ENCODE data around the gene LCMT1.
"Not testable (repeated sequence)": the region's sequence is repeated elsewhere in the genome, so short reads cannot be mapped to it uniquely, and the experiment has no call there.

The LCMT1 gene

DNA sequence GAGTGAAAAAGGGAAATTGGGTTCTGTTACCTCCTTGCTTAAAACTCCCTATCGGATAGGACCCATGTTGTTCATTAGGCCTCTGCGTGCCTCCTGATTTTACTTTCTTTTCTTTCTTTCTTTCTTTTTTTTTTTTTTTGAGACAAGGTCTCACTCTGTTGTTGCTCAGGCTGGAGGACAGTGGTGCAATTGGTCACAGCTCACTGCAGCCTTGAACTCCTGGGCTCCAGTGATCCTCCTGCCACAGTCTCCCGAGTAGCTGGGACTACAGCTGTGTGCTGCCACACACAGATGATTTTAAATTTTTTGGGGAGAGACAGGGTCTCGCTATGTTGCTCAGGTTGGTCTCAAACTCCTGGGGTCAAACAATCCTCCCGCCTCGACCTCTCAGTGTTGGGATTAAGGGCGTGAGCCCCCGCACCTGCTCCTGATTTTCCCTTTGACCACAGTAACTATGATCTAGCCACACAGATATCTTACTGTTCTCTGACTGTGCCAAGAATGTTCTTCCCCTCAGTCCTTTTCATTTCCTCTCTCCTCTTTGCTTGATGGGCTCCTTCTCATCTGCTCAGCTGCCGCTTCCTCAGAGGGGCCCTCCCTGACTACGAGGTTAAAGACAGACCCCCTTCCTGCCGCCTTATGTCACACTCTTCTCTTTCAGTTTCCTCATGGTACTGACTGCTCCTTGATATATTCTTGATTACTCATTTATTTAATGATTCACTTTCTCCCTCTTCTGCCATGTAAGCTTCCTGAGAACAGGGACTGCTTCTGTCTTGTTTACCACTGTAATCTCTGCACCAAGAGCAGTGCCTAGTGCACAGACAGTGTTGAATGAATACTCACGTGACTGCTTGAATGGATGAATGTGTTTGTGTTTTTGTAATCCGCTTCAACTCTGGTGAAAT lies 44.3 kb downstream of the LCMT1 start:
- TF ChIP-seq, protein P1, sequence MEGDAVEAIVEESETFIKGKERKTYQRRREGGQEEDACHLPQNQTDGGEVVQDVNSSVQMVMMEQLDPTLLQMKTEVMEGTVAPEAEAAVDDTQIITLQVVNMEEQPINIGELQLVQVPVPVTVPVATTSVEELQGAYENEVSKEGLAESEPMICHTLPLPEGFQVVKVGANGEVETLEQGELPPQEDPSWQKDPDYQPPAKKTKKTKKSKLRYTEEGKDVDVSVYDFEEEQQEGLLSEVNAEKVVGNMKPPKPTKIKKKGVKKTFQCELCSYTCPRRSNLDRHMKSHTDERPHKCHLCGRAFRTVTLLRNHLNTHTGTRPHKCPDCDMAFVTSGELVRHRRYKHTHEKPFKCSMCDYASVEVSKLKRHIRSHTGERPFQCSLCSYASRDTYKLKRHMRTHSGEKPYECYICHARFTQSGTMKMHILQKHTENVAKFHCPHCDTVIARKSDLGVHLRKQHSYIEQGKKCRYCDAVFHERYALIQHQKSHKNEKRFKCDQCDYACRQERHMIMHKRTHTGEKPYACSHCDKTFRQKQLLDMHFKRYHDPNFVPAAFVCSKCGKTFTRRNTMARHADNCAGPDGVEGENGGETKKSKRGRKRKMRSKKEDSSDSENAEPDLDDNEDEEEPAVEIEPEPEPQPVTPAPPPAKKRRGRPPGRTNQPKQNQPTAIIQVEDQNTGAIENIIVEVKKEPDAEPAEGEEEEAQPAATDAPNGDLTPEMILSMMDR (IDR thresholded peaks at IDR 0.05; ENCODE audit: control insufficient read depth, insufficient read depth, low read depth, low read length, missing control alignments) = no peak
- DNase-seq (ENCODE audit: low read depth) = no peak
- H3K4me3 ChIP-seq (ENCODE audit: control insufficient read depth, low read depth, low read length) = no peak overlapping the region

DNA sequence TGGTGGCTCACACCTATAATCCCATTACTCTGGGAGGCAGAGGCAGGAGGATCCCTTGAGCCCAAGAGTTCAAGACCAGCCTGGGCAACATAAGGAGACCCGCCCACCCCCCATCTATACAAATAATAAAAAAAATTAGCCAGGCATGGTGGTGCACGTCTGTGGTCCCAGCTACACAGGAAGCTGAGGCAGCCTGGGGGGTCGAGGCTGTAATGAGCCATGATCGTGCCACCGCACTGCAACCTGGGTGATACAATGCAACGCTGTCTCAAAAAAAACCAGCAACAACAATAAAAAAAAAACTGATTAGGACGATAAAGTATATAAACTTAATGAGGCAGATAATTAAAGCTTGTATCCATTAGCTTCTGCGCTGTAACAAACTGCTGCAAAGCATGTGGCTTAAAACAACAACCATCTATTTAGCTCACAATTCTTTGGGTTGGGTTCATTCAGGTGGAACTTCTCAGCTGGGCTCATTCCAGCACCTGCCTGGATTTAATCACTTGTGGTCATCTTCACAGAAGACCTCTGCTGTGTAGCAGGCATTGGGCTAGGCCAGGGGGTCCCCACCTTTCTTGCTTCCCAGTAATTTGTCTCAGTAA lies 45.8 kb downstream of the LCMT1 start:
- no peak for DNase-seq (ENCODE audit: low read depth)
- TF ChIP-seq, protein P1 (IDR thresholded peaks at IDR 0.05; ENCODE audit: control insufficient read depth, insufficient read depth, low read depth, low read length, missing control alignments) = no peak
- no peak overlapping the region for H3K4me3 ChIP-seq (ENCODE audit: control insufficient read depth, low read depth, low read length)

DNA sequence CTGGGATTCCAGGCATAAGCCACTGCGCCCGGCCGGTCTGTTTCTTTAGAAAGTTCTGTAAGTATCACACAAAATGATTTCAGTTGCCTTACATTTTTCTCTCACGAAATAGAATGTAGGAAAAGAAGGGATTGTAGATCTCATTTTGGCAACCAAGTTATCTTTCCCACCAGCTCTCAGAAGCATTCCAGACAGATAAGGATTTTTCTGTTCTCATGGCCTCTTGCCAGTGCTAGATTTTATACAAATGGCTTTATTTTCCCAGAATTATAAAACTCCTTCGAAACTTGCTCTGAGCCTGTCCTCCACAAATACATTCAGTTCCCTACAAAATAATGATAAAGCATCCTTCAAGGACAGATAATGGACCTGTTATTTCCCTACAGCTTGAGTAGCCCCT lies 46.9 kb downstream of the LCMT1 start:
- H3K4me3 ChIP-seq (ENCODE audit: control insufficient read depth, low read depth, low read length) = no peak overlapping the region
- TF ChIP-seq, protein P1 (IDR thresholded peaks at IDR 0.05; ENCODE audit: control insufficient read depth, insufficient read depth, low read depth, low read length, missing control alignments) = no peak
- DNase-seq (ENCODE audit: low read depth) = no peak

DNA sequence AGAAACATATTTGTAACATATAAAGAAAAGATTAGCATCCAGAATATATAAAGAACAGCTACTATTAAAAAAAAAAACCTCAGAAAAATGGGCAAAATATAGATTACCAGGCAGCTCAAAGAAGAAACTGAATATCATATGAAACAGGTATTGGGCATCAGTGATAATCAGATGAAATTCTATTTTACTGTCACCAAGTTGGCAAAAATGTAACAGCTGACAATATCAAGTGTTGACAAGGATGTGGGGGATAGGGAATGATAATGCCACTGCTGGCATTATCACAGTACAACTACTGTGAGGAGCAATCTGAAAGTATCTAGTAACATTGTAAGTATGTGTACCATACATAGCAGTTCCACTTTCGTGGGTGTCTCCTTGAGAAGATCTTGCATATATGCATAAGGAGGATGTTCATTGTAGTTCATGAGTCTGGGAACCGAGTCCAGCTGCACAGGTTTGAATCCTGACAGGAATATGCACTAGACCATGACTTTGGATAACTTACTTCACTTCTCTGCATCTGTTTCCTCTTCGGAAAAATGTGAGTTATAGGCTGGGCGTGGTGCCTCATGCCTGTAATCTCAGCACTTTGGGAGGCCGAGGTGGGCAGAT lies 50.3 kb downstream of the LCMT1 start:
- TF ChIP-seq, protein P1 (IDR thresholded peaks at IDR 0.05; ENCODE audit: control insufficient read depth, insufficient read depth, low read depth, low read length, missing control alignments) = no peak
- no peak for DNase-seq (ENCODE audit: low read depth)

DNA sequence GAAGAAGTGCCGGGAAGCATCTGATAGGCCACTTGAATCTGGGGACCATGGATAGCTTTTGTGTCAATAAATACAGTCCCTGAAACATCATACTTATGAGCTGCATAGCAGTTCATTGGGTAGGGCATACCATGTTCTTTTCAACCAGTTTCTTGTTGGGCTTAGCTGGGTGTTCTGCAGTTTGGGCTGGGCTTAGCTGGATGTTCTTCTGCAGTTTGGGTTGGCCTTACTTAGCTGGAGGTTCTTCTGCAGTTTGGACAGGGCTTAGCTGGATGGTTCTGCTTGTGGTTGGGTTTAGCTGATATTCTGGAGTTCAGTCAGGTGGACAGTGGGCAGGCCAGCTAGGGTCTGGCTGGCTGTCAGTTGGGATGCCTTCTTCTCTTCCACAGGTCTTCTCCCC lies 52.1 kb downstream of the LCMT1 start:
- H3K4me3 ChIP-seq (ENCODE audit: control insufficient read depth, low read depth, low read length) = no peak overlapping the region
- DNase-seq (ENCODE audit: low read depth) = no peak
- TF ChIP-seq, protein P1 (IDR thresholded peaks at IDR 0.05; ENCODE audit: control insufficient read depth, insufficient read depth, low read depth, low read length, missing control alignments) = no peak

More for the DNA sequence above, 50.3 kb downstream of the LCMT1 start:
- H3K4me3 ChIP-seq (ENCODE audit: control insufficient read depth, low read depth, low read length) = no peak overlapping the region

DNA sequence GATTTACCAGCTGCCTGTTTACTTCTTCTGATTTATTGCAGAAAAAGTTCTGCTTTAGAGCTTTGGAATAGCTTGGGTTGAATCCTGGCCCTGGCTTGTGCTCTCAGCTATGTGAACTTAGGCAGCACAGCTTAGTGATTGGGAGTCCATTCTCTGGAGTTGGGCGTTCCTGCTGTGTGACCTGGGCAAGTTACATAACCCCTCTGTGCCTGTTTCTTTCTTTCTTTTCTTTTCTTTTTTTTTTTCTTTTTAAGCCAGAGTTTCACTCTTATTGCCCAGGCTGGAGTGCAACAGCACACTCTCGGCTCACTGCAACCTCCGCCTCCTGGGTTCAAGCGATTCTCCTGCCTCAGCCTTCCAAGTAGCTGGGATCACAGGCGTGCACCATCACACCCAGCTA lies 53.7 kb downstream of the LCMT1 start:
- H3K4me3 ChIP-seq (ENCODE audit: control insufficient read depth, low read depth, low read length) = no peak overlapping the region
- TF ChIP-seq, protein P1 (IDR thresholded peaks at IDR 0.05; ENCODE audit: control insufficient read depth, insufficient read depth, low read depth, low read length, missing control alignments) = no peak

DNA sequence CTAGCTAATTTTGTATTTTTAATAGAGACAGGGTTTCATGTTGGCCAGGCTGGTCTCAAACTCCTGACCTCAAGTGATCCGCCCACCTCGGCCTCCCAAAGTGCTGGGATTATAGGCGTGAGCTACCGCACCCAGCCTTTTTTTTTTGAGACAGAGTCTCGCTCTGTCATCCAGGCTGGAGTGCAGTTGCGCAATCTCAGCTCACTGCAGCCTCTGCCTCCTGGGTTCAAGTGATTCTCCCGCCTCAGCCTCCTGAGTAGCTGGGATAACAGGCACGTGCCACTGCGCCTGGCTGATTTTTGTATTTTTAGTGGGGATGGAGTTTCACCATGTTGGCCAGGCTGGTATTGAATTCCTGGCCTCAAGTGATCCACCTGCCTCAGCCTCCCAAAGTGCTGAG lies 56.4 kb downstream of the LCMT1 start:
- DNase-seq (ENCODE audit: low read depth); H3K4me3 ChIP-seq (ENCODE audit: control insufficient read depth, low read depth, low read length): not testable (repeated sequence)

More for the DNA sequence above, 53.7 kb downstream of the LCMT1 start:
- DNase-seq (ENCODE audit: low read depth) = no peak
